CD4-positive, CD25-positive, alpha-beta regulatory T cell (primary cell): Measurements from ENCODE around the gene ZFP37. TPM values are rescaled to one million over a fixed set of nuclear protein-coding genes. Genes with fewer than 3 reads are reported as not detected.
"Not testable (repeated sequence)": the region's sequence is repeated elsewhere in the genome, so short reads cannot be mapped to it uniquely, and the experiment has no call there.

Source experiments
- ATAC-seq, 2 donors: fragments of 150-1000 bp; cut with Tn5 transposase; one replicate each; pipeline ENCODE4 v1.10.0; 2021; ENCODE audit warnings: low read depth in 2 of 2, moderate number of reproducible peaks in 2 of 2, moderate library complexity in 1 of 2
- DNase-seq, 3 donors: peaks; one replicate each; pipeline versions ENCODE4 v3.0.0 to v3.0.0-alpha.2; 2012 to 2022; ENCODE audit warnings: mixed read lengths in 1 of 3
- H3K27ac ChIP-seq: one replicate; pipeline ENCODE4 v1.7.0; 2013; ENCODE audit warnings: mild to moderate bottlenecking, low read length; ENCODE audit not compliant: insufficient read depth, poor library complexity, severe bottlenecking
- H3K27me3 ChIP-seq: one replicate; pipeline ENCODE4 v1.7.0; 2013; ENCODE audit warnings: low read length; ENCODE audit not compliant: control insufficient read depth, insufficient read depth
- H3K36me3 ChIP-seq: one replicate; pipeline ENCODE4 v1.7.0; 2013; ENCODE audit warnings: mild to moderate bottlenecking, low read length, moderate library complexity; ENCODE audit not compliant: control insufficient read depth, insufficient read depth
- H3K4me1 ChIP-seq: 2 replicates; pipeline ENCODE4 v1.7.0; 2013; ENCODE audit warnings: mild to moderate bottlenecking, low read length; ENCODE audit not compliant: insufficient read depth, control insufficient read depth, poor library complexity, severe bottlenecking
- H3K4me3 ChIP-seq: one replicate; pipeline ENCODE4 v1.7.0; 2013; ENCODE audit warnings: low read depth, mild to moderate bottlenecking, low read length, moderate library complexity
- H3K9me3 ChIP-seq, 2 experiments: 1 replicate in 1 of 2; 2 replicates in 1 of 2; pipeline ENCODE4 v1.7.0; 2013; ENCODE audit warnings: low read length in 2 of 2, mild to moderate bottlenecking in 1 of 2, moderate library complexity in 1 of 2; ENCODE audit not compliant: control insufficient read depth in 2 of 2
- H3K27ac Mint-ChIP-seq, 3 donors: one replicate each; pipeline ENCODE4 v1.8.0; 2020 to 2022; ENCODE audit warnings: mild to moderate bottlenecking in 3 of 3, mixed read lengths in 3 of 3, moderate library complexity in 2 of 3
- H3K27me3 Mint-ChIP-seq: one replicate; pipeline ENCODE4 v1.8.0; 2022; ENCODE audit warnings: mild to moderate bottlenecking, mixed read lengths
- H3K36me3 Mint-ChIP-seq: one replicate; pipeline ENCODE4 v1.8.0; 2020; ENCODE audit warnings: mixed read lengths
- H3K4me1 Mint-ChIP-seq, 4 donors: one replicate each; pipeline ENCODE4 v1.8.0; 2020 to 2022; ENCODE audit warnings: mixed read lengths in 4 of 4, mild to moderate bottlenecking in 1 of 4
- H3K4me3 Mint-ChIP-seq, 4 donors: one replicate each; pipeline ENCODE4 v1.8.0; 2020 to 2022; ENCODE audit warnings: mild to moderate bottlenecking in 4 of 4, mixed read lengths in 4 of 4, moderate library complexity in 3 of 4
- H3K9me3 Mint-ChIP-seq, 7 donors: one replicate each; pipeline ENCODE4 v1.8.0; 2020 to 2022; ENCODE audit warnings: mixed read lengths in 7 of 7, mild to moderate bottlenecking in 3 of 7, moderate library complexity in 2 of 7
- polyA plus RNA-seq, 4 donors: library from polyadenylated mRNA; unstranded; fragments of 300-500 nt; fragmentation: Illumina TruSeq; gene quantifications; one replicate each; pipeline ENCODE4 v1.2.3, GENCODE V29; 2021
- total RNA-seq: library from RNA; stranded (reverse); gene quantifications from one replicate; pipeline ENCODE4 v1.2.3, GENCODE V29; 2022

The ZFP37 gene
- total and polyA plus RNA-seq, 5 donors from 2014 or later, result 1.1 to 3.2 (median 1.8) TPM

DNA sequence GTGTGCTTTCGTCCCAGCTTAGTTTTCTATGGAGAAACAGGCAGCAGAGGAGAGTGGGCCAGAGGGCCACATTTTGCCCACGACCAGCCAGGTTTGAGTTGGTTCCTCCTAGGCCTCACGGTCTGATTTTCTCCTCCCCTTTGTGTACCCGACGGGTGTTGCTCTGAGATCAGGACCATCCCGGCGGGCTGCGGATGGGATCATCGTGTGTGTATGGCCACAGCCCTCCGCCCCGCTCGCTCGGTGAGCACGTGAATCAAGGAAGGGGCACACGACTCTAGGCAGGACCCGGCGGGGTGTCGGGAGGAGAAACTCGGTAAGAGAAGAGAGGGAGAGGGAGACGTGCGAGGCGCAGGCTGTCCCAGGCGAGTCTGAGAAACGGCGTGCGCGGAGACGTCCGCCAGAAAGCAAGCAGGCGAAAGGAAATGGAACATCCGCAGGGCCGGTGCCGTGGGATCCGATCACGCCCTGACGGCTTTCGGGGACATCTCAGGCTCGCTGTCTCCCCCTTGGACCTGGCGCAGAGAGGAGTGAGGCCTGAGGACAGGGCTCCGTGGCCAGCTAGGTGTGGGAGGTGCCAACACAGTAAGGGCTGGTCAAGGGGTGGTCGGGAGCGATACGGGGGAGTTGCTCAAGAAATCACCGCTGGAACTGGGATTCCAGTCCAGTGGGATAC, 5.9 kb upstream of the ZFP37 start:
- Mint-ChIP-seq H3K9me3 (peaks cover 0 to 14% (median 3%) of the 10 kb centered on the region in 7 donors), H3K4me1 (peaks cover 0 to 11% (median 2%) of the 10 kb centered on the region in 4 donors)
- not testable (repeated sequence) for H3K27ac Mint-ChIP-seq, H3K27ac ChIP-seq, H3K4me1 ChIP-seq, H3K4me3 Mint-ChIP-seq, H3K27me3 ChIP-seq, H3K36me3 Mint-ChIP-seq, H3K36me3 ChIP-seq, ATAC-seq, DNase-seq, H3K4me3 ChIP-seq, H3K27me3 Mint-ChIP-seq
- H3K9me3 ChIP-seq, result peaks cover 14 to 20% of the 10 kb centered on the region in 2 experiments

DNA sequence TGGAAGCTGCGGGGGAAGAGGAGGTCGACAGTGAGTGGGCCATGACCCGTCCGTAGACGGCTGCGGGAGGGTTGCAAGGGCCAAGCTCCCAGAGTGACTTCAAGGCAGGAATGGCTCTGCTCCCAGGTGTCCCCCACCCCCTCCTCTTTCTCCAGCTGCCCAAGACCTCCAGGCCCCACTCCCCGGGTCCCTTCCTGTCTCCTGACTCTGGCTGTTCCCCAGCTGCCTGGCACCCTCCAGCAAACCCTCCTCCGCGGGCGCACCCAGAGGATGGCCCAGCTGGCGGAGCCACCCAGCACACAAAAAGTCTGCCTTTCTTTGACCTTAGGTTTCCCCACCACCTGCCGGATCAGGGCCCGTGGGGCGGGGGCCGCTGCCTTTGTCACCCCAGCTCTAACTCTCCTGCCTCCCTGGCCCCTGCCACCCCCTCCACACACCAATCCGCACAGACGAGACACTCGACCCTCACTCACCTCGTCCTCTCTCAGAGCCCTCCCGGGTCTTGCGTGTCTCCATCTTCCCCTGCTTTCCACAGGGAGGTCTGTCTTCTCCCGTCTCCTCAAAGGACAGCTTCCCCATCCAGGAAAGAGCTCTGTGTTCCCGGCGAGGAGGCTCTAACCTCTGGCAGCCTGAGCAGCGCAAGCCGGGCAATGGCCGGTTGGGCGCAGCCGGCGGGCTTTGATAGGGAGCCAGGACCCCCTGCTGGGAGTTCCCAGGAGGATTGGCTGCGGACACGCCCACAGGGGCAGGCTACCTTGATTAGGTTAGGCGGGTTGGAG, 4.7 kb upstream of the ZFP37 start:
- not testable (repeated sequence) for H3K36me3 Mint-ChIP-seq, H3K36me3 ChIP-seq, H3K27ac ChIP-seq, H3K4me3 ChIP-seq, H3K4me1 ChIP-seq, H3K27me3 Mint-ChIP-seq, H3K4me3 Mint-ChIP-seq, H3K27ac Mint-ChIP-seq, ATAC-seq, H3K27me3 ChIP-seq, DNase-seq
- H3K4me1 Mint-ChIP-seq, result peaks cover 0 to 11% (median 2%) of the 10 kb centered on the region in 4 donors
- H3K9me3 Mint-ChIP-seq, result peaks cover 0 to 14% (median 3%) of the 10 kb centered on the region in 7 donors
- peaks cover 17 to 30% of the 10 kb centered on the region in 2 experiments for H3K9me3 ChIP-seq

DNA sequence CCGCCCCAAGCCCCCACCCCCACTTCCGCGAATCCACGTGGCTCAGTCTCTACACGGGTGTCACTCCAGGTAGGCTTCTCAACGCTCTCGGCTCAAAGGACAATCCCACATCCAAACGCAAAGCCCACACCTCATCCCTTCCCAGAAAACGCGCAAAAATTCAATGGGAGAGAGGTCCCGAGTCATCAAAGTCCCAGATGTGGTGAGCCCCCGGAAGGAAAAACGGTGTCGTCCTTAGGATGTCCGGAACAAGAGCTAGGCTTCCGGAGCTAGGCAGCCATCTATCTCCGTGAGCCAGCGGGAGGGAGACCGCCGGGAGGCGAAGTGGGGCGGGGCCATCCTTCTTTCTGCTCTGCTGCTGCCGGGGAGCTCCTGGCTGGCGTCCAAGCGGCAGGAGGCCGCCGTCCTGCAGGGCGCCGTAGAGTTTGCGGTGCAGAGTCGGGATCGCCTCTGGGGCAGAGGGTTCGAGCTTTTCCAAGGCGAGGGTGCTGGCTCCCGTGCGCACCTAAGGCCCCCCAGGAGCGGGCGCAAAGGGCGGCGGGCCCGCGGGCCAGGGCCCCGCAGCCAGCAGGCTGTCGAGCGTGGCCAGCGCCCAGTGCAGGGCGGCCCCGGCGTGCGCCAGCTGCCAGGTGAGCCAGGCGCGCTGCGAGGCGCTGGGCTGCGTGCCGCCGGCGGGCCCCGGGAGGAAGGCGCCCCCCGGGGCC, 3.2 kb upstream of the ZFP37 start:
- Histone ChIP-seq H3K4me3 (peak overlapping the region; percentile 13), H3K9me3 (peaks cover 28 to 42% of the 10 kb centered on the region in 2 experiments)
- H3K36me3 Mint-ChIP-seq, H3K36me3 ChIP-seq, ATAC-seq, H3K27me3 ChIP-seq, H3K27ac ChIP-seq, H3K27ac Mint-ChIP-seq, H3K27me3 Mint-ChIP-seq, DNase-seq, H3K4me1 ChIP-seq: not testable (repeated sequence)
- H3K4me1 Mint-ChIP-seq, result peaks cover 0 to 11% (median 2%) of the 10 kb centered on the region in 4 donors
- peaks cover 0 to 14% (median 3%) of the 10 kb centered on the region in 7 donors for H3K9me3 Mint-ChIP-seq
- H3K4me3 Mint-ChIP-seq, result peak overlapping the region in 1 of 4 donors; percentile 75

DNA sequence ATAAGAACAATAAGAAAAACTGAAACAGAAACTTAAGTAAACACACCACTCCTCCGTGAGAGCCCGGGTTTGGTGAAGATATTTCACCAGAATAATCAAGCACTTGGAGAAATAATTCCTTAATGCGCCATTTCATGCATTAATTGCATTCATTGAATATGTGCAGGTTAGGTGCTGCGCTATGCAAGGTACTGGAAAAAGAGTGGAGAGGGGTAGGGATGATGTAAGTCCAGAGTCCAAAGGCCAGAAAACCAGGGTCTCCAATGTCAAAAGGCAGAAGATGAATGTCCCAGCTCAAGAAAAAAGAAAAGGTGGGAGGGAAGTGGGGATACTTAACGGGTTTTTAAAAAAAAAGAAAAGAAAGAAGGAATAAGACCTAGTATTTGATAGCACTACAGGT, 669 bp upstream of the ZFP37 start:
- H3K27me3 ChIP-seq, result no peaks in the 10 kb centered on the region
- Mint-ChIP-seq H3K4me1 (peaks cover 0 to 11% (median 2%) of the 10 kb centered on the region in 4 donors), H3K4me3 (no peak overlapping the region), H3K36me3 (no peaks in the 10 kb centered on the region), H3K27ac (no peak overlapping the region), H3K9me3 (peaks cover 0 to 14% (median 3%) of the 10 kb centered on the region in 7 donors), H3K27me3 (no peaks in the 10 kb centered on the region)
- H3K9me3 ChIP-seq, result peaks cover 49 to 68% of the 10 kb centered on the region in 2 experiments
- H3K27ac ChIP-seq, result peak overlapping the region; percentile 25
- H3K36me3 ChIP-seq, result no peaks in the 10 kb centered on the region
- ATAC-seq (no peak), DNase-seq (no peak)
- peak overlapping the region; percentile 96 for H3K4me3 ChIP-seq
- no peaks in the 10 kb centered on the region for H3K4me1 ChIP-seq

DNA sequence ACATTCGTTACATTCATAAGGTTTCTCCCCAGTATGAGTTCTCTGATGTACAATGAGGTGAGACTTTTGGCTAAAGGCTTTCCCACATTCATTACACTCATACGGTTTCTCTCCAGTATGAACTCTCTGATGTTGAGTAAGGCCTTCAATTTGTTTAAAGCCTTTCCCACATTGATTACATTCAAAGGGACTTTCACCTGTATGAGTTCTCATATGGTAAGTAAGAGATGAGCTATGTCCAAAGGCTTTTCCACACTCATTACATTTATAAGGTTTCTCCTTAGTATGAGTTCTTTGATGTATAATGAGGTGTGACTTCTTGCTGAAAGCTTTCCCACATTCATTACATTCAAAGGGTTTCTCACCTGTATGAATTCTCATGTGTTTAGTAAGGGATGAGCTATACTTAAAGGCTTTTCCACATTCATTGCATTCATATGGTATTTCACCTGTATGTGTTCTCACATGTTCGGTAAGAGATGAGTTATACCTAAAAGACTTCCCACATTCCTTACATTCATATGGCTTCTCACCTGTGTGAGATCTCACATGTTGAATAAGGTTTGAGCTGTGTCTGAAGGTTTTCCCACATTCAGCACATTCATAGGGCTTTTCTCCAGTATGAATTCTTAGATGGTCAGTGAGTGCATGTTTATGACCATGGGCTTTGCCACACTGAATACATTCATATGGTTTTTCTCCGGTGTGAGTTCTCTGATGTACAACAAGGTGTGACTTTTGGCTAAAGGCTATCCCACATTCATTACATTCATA, 13.5 kb downstream of the ZFP37 start:
- Histone ChIP-seq H3K9me3 (peaks cover 86 to 94% of the 10 kb centered on the region in 2 experiments), H3K27me3 (no peaks in the 10 kb centered on the region), H3K27ac (no peak overlapping the region), H3K4me1 (no peaks in the 10 kb centered on the region), H3K36me3 (peaks cover 38% of the 10 kb centered on the region), H3K4me3 (no peak overlapping the region)
- H3K27ac Mint-ChIP-seq, result no peak overlapping the region
- no peaks in the 10 kb centered on the region for H3K27me3 Mint-ChIP-seq
- DNase-seq, result no peak
- no peak overlapping the region for H3K4me3 Mint-ChIP-seq
- H3K9me3 Mint-ChIP-seq, result peaks cover 1 to 78% (median 25%) of the 10 kb centered on the region in 7 donors
- H3K36me3 Mint-ChIP-seq, result peaks cover 39% of the 10 kb centered on the region
- ATAC-seq, result no peak
- no peaks in the 10 kb centered on the region for H3K4me1 Mint-ChIP-seq

DNA sequence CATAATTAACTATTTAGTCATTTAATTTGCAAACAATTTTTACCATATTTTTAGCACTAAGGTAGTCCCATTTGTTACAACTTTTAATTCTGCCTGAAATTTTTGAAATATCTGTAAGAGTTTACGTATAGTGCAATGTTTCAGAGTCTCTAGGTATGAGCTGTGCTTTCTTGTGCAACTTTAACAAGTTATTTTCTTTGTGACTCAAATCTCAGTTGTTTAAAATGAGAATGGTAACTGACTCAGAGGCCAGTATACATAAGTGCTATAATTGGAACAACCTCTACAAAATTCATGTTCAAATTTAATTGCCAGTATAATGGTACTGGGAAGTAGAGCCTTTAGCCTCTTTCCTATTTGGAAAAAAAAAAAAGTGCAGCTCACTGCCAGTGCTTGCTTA, 30.3 kb downstream of the ZFP37 start:
- Histone ChIP-seq H3K36me3 (no peaks in the 10 kb centered on the region), H3K27ac (no peak overlapping the region), H3K4me3 (no peak overlapping the region), H3K4me1 (no peaks in the 10 kb centered on the region), H3K27me3 (no peaks in the 10 kb centered on the region), H3K9me3 (peaks cover 44 to 61% of the 10 kb centered on the region in 2 experiments)
- peaks cover 5% of the 10 kb centered on the region for H3K36me3 Mint-ChIP-seq
- H3K9me3 Mint-ChIP-seq, result peaks cover 0 to 58% (median 18%) of the 10 kb centered on the region in 7 donors
- H3K4me3 Mint-ChIP-seq, result no peak overlapping the region
- H3K27me3 Mint-ChIP-seq, result no peaks in the 10 kb centered on the region
- no peaks in the 10 kb centered on the region for H3K4me1 Mint-ChIP-seq
- DNase-seq (no peak), ATAC-seq (no peak)
- no peak overlapping the region for H3K27ac Mint-ChIP-seq

DNA sequence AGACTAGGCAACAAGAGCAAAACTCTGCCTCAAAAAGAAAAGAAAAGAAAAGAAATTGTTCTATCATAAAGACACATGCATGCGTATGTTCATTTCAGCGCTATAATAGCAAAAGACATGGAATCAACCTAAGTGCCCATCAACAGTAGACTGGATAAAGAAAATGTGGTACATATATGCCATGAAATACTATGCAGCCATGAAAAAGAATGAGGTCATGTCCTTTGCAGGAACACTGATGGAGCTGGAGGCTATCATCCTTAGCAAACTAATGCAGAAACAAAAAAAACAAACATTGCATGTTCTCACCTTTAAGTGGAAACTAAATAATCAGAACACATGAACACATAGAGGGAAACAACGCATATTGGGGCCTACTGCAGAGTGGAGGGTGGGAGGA, 38.3 kb downstream of the ZFP37 start:
- H3K4me1 ChIP-seq, result no peaks in the 10 kb centered on the region
- Mint-ChIP-seq H3K4me1 (no peaks in the 10 kb centered on the region), H3K27me3 (no peaks in the 10 kb centered on the region), H3K4me3 (no peak overlapping the region), H3K9me3 (peaks cover 0 to 61% (median 30%) of the 10 kb centered on the region in 7 donors), H3K36me3 (peaks cover 5% of the 10 kb centered on the region), H3K27ac (no peak overlapping the region)
- ATAC-seq (no peak), DNase-seq (no peak)
- H3K4me3 ChIP-seq, result no peak overlapping the region
- no peak overlapping the region for H3K27ac ChIP-seq
- peaks cover 1% of the 10 kb centered on the region for H3K27me3 ChIP-seq
- peaks cover 27 to 29% of the 10 kb centered on the region in 2 experiments for H3K9me3 ChIP-seq
- no peaks in the 10 kb centered on the region for H3K36me3 ChIP-seq
